Stimulated activated CD4-positive, alpha-beta T cell treated with anti-CD3 and anti-CD28 coated beads, TNF-alpha, amount 100 ng/mL, for 24 hours (primary cell): ENCODE measurements around the gene OTOGL.

ENCODE experiments used
- DNase-seq, 3 experiments: peaks; one replicate each; pipeline ENCODE4 v3.0.0-alpha.2; 2020; ENCODE audit warnings: low read depth in 3 of 3

The OTOGL gene

DNA sequence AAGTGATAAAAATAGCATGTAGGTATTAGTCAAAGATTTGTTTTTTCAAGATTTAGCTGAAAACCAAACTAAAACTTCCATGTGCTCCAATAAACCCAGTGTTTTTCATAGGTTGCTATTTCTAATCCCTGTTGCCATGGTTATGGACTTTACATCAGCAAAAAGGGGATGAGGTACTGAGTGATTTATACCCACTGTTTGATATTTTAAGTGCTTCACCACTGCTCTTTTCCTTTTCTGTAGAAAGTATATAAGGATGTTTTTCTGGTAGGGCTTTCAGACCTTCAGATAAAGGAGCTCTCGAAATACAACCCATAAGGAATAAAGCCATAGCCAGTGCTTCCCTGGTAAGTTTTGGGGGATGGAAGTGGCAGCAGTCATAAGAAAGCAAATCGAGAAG lies at the start of gene OTOGL:
Gene OTOGL, plus strand, starts transcription at position 279 of the 400 bp plus-strand sequence. CDS start 109,895 bp downstream, outside the sequence.
- DNase-seq, result no peak

- DNase-seq, result no peak
Measured at GRCh38 chr12:80050236-80050635, 49.1 kb upstream of the OTOGL start.

DNA sequence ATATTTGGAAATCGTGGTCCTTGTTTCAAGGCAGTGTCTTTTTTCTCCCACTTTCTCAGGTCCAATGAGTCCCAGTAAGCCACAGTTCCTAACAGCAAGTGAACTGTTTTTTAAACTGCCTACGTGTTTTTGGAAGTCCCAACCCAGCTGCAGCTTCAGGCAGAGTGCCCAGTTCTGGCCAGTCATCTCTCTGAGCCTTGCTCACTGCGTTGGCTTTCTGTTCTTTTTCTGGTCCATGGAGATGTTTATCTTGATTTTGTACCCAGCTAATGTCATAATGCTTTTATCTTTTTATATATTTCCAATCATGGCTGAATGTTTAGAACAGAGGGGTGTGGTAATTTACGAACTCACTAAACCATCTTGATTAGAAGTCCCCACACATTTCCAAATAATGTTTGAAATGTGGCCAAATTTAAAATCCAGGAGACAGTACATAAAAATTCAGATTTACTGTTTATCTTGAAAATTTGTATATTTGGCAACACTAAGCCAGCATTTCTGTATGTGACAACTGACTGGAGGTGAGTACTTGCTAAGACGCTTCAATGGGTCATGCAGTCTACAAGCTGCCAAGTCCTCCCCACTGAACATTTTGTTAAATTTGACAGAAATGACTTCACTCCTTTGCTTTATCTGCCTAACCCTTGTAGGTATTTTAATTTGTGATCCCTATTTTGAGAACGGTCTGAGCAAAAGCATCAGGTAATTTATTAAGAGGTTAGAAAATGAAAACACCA lies 46.1 kb upstream of the OTOGL start:
- DNase-seq, result no peak

GRCh38 chr12:80056232-80056631 lies 43.1 kb upstream of the OTOGL start:
- DNase-seq, result no peak

- no peak for DNase-seq
Measured at GRCh38 chr12:80056845-80057244, 42.5 kb upstream of the OTOGL start.

DNA sequence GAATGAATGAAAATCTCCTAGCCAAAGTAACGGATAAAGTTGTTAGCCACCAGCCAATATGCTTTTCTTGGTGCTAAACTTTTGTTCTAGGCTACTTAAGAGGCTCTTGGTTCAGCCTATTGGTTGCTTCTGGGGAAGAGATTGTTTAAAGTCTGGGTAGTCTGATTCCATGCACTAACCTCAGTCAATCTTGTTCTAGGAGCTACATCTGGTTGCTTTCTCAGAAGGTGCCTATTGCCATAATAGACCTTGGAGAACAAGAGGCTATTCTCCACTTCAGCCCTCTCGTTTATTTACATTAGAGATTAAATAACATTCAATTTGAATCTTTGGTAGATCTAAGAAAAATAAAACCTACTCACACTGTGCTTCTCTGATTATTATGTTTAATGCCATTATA lies 40.8 kb upstream of the OTOGL start:
- DNase-seq, result no peak

- DNase-seq, result no peak
Measured at GRCh38 chr12:80059102-80059501, 40.2 kb upstream of the OTOGL start.

DNA sequence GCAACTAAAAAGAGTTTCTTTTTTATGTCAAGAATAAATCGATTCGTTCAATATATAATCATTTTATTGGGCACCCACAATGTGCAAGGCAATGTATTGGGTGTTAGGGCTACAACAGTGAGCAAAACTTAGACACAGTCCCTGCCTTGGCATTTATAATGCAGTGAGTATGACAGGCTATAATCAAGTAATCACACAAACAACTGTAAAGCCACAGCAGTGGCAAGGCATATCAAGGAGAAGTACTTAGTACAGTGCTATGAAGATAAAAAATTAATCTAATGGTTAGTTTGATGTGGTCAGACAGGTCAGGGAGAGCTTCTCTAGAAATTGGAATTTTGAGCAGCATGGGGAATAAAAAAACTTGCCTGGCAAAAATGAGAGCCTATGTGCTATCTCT lies 39.5 kb upstream of the OTOGL start:
- DNase-seq, result no peak

GRCh38 chr12:80064269-80064668 lies 35.1 kb upstream of the OTOGL start:
- DNase-seq, result no peak

GRCh38 chr12:80064951-80065350 lies 34.4 kb upstream of the OTOGL start:
- DNase-seq, result no peak

- DNase-seq, result no peak
Measured at GRCh38 chr12:80068173-80068572, 31.2 kb upstream of the OTOGL start.

- peak in 2 of 3 experiments; percentile 6 to 17 for DNase-seq
Measured at GRCh38 chr12:80083892-80084614, 15.3 kb upstream of the OTOGL start.

GRCh38 chr12:80086025-80086424 lies 13.3 kb upstream of the OTOGL start:
- DNase-seq, result no peak

- DNase-seq, result no peak
Measured at GRCh38 chr12:80087486-80088213, 11.7 kb upstream of the OTOGL start.

DNA sequence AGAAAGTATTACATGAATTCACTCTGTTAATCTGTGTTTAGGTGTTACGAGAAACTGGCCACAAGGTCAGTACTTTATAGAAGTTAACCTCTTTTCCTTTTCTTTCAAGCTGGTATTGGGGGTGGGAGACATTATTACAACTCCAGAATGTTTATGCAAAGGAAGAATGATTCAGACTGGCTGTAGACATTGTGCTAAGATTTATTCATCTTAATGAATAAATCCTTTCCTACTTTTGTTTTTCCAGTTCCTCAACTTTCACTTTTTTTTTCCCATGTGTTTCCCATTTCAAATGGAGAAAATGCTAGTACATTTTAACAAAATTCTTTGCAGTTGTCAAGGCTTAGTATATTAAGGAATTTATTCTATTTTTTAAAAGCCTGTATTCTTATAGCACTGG lies 1.3 kb downstream of the OTOGL start:
- no peak for DNase-seq

DNA sequence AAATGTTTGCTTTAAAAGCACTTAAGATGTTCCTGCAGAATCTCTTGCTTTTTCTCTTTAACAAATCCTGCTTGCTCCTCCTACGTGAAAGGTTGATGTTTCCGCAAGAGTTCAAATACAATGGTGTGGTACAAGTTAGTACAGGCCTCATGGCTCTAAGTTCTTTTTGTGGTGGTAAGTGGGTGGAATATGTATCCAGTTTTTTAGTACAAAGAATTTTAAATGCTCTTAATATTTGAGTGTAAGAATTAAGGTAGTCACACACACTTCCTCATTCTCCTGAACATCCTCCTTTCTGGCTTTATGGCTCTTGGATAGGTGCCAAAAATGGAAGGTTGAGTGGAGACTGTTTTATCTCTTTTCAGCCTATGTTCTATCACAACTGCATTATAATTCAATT lies 1.8 kb downstream of the OTOGL start:
- DNase-seq, result no peak

DNA sequence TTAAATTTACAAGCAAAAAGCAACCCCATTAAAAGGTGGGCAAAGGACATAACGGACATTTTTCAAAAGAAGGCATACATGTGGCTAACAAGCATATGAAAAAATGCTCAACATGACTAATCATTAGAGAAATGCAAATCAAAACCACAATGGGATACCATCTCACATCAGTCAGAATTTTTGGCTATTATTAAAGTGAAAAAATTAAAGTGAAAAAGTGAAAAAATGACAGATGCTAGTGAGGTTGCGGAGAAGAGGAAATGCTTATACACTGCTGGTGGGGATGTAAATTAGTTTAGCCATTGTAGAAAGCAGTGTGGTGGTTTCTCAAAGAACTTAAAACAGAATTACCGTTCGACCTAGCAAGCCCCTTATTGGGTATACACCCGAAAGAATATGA lies 7.9 kb downstream of the OTOGL start:
- no peak for DNase-seq

- no peak for DNase-seq
Measured at GRCh38 chr12:80116735-80117134, 17.4 kb downstream of the OTOGL start.

GRCh38 chr12:80118565-80119324 lies 19.4 kb downstream of the OTOGL start:
- no peak for DNase-seq

DNA sequence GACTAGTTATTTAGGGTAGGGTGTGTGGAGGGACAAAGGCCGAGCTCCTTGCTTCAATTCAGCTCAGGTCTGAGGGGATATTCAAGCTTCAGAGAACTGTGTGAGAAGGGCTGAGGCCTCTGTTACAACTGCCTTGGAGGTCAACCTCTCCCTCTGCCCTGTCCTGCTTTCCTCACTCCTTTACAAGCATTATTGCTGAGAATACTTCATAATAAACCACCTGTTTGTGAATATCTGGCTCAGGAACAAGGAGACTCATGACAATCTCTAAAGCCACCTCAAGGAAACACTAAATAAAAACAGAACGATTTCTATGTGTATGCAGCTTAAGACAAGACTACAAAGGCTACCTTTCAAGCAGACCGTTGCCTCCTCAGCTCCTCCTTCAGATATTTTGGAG lies 21.7 kb downstream of the OTOGL start:
- DNase-seq, result no peak

DNA sequence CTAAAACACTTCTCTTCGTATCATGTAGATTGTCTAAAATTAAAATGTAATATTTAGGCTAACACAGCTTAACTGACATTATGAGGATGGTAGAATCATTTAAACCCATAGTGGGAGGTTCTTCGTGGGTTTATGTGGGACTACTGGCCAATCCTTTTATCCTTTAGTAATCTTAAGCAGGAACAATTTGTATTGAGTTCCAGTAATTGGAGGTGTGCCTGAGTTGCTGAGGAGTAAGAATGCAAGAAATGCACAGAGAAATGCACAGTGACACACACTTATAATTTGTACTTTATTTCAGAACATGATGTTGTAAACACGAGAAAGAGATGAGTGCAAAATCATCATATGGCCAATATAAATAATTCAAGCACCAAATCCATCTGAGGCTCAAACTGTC lies 22.3 kb downstream of the OTOGL start:
- DNase-seq, result no peak
